SJCRH30 (cell line): ENCODE measurements around the gene FBXO34. TPM values are rescaled to one million over a fixed set of nuclear protein-coding genes. Genes with fewer than 3 reads are reported as not detected.
"Not testable (repeated sequence)": the region's sequence is repeated elsewhere in the genome, so short reads cannot be mapped to it uniquely, and the experiment has no call there.

Source experiments
- DNase-seq, 2 experiments: peaks; one replicate each; pipeline ENCODE4 v3.0.0-alpha.2; 2015 to 2020
- H3K27ac ChIP-seq: fragments of 250-450 bp; sonication (Bioruptor Pico); 2 replicates; pipeline ENCODE4 v1.5.1; 2020; ENCODE audit warnings: mild to moderate bottlenecking, moderate library complexity
- H3K27me3 ChIP-seq: fragments of 250-450 bp; sonication (Bioruptor Pico); 2 replicates; pipeline ENCODE4 v1.5.1; 2020; ENCODE audit warnings: mild to moderate bottlenecking, moderate library complexity
- H3K36me3 ChIP-seq: fragments of 250-450 bp; sonication (Bioruptor Pico); 2 replicates; pipeline ENCODE4 v1.5.1; 2020; ENCODE audit warnings: mild to moderate bottlenecking, moderate library complexity
- H3K4me1 ChIP-seq: fragments of 250-450 bp; sonication (Bioruptor Pico); 2 replicates; pipeline ENCODE4 v1.5.1; 2020; ENCODE audit warnings: mild to moderate bottlenecking, moderate library complexity
- H3K4me3 ChIP-seq: fragments of 250-450 bp; sonication (Bioruptor Pico); 2 replicates; pipeline ENCODE4 v1.5.1; 2020; ENCODE audit warnings: mild to moderate bottlenecking, moderate library complexity
- H3K9me3 ChIP-seq: fragments of 250-450 bp; sonication (Bioruptor Pico); replicated peaks from 2 replicates; pipeline ENCODE4 v1.5.1; 2020; ENCODE audit warnings: mild to moderate bottlenecking, moderate library complexity
- total RNA-seq: library from RNA; depleted of rRNA; stranded (reverse); fragments of >200 nt; shearing (Covaris generic); gene quantifications from 2 replicates; pipeline ENCODE4 v1.2.3, GENCODE V29; 2014

FBXO34 gene
- total RNA-seq, 1 experiment from 2014 or later = 19.6 TPM

GRCh38 chr14:55356913-55357312 lies 85.7 kb downstream of the FBXO34 start:
- no peaks in the 10 kb centered on the region for H3K27me3 ChIP-seq
- DNase-seq = no peak
- H3K36me3 ChIP-seq = peaks cover 9% of the 10 kb centered on the region; the same call in 1 of the 2 replicates

GRCh38 chr14:55359307-55359706 lies 88.1 kb downstream of the FBXO34 start:
- no peak overlapping the region for H3K4me3 ChIP-seq
- no peaks in the 10 kb centered on the region for H3K4me1 ChIP-seq
- H3K27ac ChIP-seq = no peak overlapping the region
- H3K9me3 ChIP-seq = no peaks in the 10 kb centered on the region
- no peaks in the 10 kb centered on the region for H3K27me3 ChIP-seq
- DNase-seq = no peak
- peaks cover under 1% of the 10 kb centered on the region; the same call in 1 of the 2 replicates for H3K36me3 ChIP-seq

More at GRCh38 chr14:55356913-55357312, 85.7 kb downstream of the FBXO34 start:
- Histone ChIP-seq H3K27ac (no peak overlapping the region), H3K4me3 (no peak overlapping the region), H3K4me1 (no peaks in the 10 kb centered on the region), H3K9me3 (no peaks in the 10 kb centered on the region)

- H3K4me3 ChIP-seq = no peak overlapping the region
Measured at GRCh38 chr14:55361190-55361589, 90.0 kb downstream of the FBXO34 start.

GRCh38 chr14:55366271-55366670 lies 95.0 kb downstream of the FBXO34 start:
- no peaks in the 10 kb centered on the region for H3K4me1 ChIP-seq
- no peak overlapping the region for H3K4me3 ChIP-seq
- no peak for DNase-seq
- no peaks in the 10 kb centered on the region for H3K27me3 ChIP-seq
- H3K27ac ChIP-seq = no peak overlapping the region
- no peaks in the 10 kb centered on the region for H3K9me3 ChIP-seq
- H3K36me3 ChIP-seq = no peaks in the 10 kb centered on the region; the same call in 1 of the 2 replicates

More at GRCh38 chr14:55361190-55361589, 90.0 kb downstream of the FBXO34 start:
- no peak for DNase-seq
- Histone ChIP-seq H3K4me1 (no peaks in the 10 kb centered on the region), H3K27me3 (no peaks in the 10 kb centered on the region), H3K36me3 (no peaks in the 10 kb centered on the region), H3K27ac (no peak overlapping the region), H3K9me3 (no peaks in the 10 kb centered on the region)

- Histone ChIP-seq H3K9me3 (no peaks in the 10 kb centered on the region), H3K4me1 (no peaks in the 10 kb centered on the region), H3K36me3 (peaks cover 3% of the 10 kb centered on the region), H3K27ac (no peak overlapping the region), H3K27me3 (no peaks in the 10 kb centered on the region), H3K4me3 (no peak overlapping the region)
- DNase-seq = no peak
Measured at GRCh38 chr14:55370883-55371455, 99.7 kb downstream of the FBXO34 start.

GRCh38 chr14:55372423-55372822 lies 101.2 kb downstream of the FBXO34 start:
- Histone ChIP-seq H3K36me3 (peaks cover 3% of the 10 kb centered on the region), H3K9me3 (no peaks in the 10 kb centered on the region), H3K4me1 (no peaks in the 10 kb centered on the region), H3K4me3 (no peak overlapping the region), H3K27me3 (no peaks in the 10 kb centered on the region), H3K27ac (no peak overlapping the region)
- no peak for DNase-seq

GRCh38 chr14:55372825-55373224 lies 101.6 kb downstream of the FBXO34 start:
- Histone ChIP-seq H3K27ac (no peak overlapping the region), H3K4me1 (no peaks in the 10 kb centered on the region), H3K27me3 (no peaks in the 10 kb centered on the region), H3K9me3 (no peaks in the 10 kb centered on the region), H3K4me3 (no peak overlapping the region), H3K36me3 (peaks cover 3% of the 10 kb centered on the region)
- DNase-seq = no peak

- Histone ChIP-seq H3K36me3 (peaks cover 3% of the 10 kb centered on the region; the same call in 1 of the 2 replicates), H3K9me3 (no peaks in the 10 kb centered on the region), H3K4me3 (no peak overlapping the region), H3K27ac (no peak overlapping the region), H3K27me3 (no peaks in the 10 kb centered on the region), H3K4me1 (no peaks in the 10 kb centered on the region)
- no peak for DNase-seq
Measured at GRCh38 chr14:55373784-55374705, 102.8 kb downstream of the FBXO34 start.

GRCh38 chr14:55374771-55375170 lies 103.5 kb downstream of the FBXO34 start:
- Histone ChIP-seq H3K4me1 (no peaks in the 10 kb centered on the region), H3K36me3 (peaks cover 3% of the 10 kb centered on the region; the same call in 1 of the 2 replicates), H3K4me3 (no peak overlapping the region), H3K27me3 (no peaks in the 10 kb centered on the region), H3K9me3 (no peaks in the 10 kb centered on the region), H3K27ac (no peak overlapping the region)
- DNase-seq = no peak

- H3K36me3 ChIP-seq = peaks cover 7% of the 10 kb centered on the region; the same call in 1 of the 2 replicates
- no peak overlapping the region for H3K4me3 ChIP-seq
- no peaks in the 10 kb centered on the region for H3K27me3 ChIP-seq
- H3K4me1 ChIP-seq = no peaks in the 10 kb centered on the region
- H3K9me3 ChIP-seq = no peaks in the 10 kb centered on the region
- DNase-seq = no peak
- H3K27ac ChIP-seq = no peak overlapping the region
Measured at GRCh38 chr14:55377236-55377635, 106.0 kb downstream of the FBXO34 start.

- Histone ChIP-seq H3K36me3 (peaks cover 6% of the 10 kb centered on the region; the same call in 1 of the 2 replicates), H3K4me3 (no peak overlapping the region)
Measured at GRCh38 chr14:55381040-55381439, 109.8 kb downstream of the FBXO34 start.

GRCh38 chr14:55381561-55381960 lies 110.3 kb downstream of the FBXO34 start:
- no peak for DNase-seq
- Histone ChIP-seq H3K4me1 (peaks cover 9% of the 10 kb centered on the region; the same call in 1 of the 2 replicates), H3K9me3 (0 out of 2 replicates have a peak, but pooled peaks cover 3% of the 10 kb centered on the region), H3K27me3 (no peaks in the 10 kb centered on the region), H3K27ac (no peak overlapping the region), H3K36me3 (peaks cover 6% of the 10 kb centered on the region; the same call in 1 of the 2 replicates), H3K4me3 (no peak overlapping the region)

More at GRCh38 chr14:55381040-55381439, 109.8 kb downstream of the FBXO34 start:
- 0 out of 2 replicates have a peak, but pooled peaks cover 3% of the 10 kb centered on the region for H3K9me3 ChIP-seq
- H3K27ac ChIP-seq = no peak overlapping the region
- no peak for DNase-seq
- peaks cover 9% of the 10 kb centered on the region; the same call in 1 of the 2 replicates for H3K4me1 ChIP-seq
- no peaks in the 10 kb centered on the region for H3K27me3 ChIP-seq

GRCh38 chr14:55382483-55382882 lies 111.3 kb downstream of the FBXO34 start:
- 0 out of 2 replicates have a peak, but pooled peaks cover 3% of the 10 kb centered on the region for H3K9me3 ChIP-seq
- H3K36me3 ChIP-seq = peaks cover 6% of the 10 kb centered on the region; the same call in 1 of the 2 replicates
- peak overlapping the region; percentile 53 for H3K27ac ChIP-seq
- DNase-seq = peak; percentile 5 to 19
- H3K4me3 ChIP-seq = no peak overlapping the region
- no peaks in the 10 kb centered on the region for H3K27me3 ChIP-seq
- peaks cover 9% of the 10 kb centered on the region; the same call in 1 of the 2 replicates for H3K4me1 ChIP-seq

- H3K27ac ChIP-seq = peak overlapping the region; percentile 53
- not testable (repeated sequence) for DNase-seq, H3K4me1 ChIP-seq, H3K4me3 ChIP-seq, H3K36me3 ChIP-seq, H3K27me3 ChIP-seq, H3K9me3 ChIP-seq
Measured at GRCh38 chr14:55383056-55383466, 111.8 kb downstream of the FBXO34 start.
